Measurements from ENCODE around the gene AFM.

The AFM gene

GRCh38 chr4:73435984-73436383 is 45.6 kb upstream of the AFM start, which contains the start of gene AFP:
Gene AFP (plus strand): TSS chr4:73436221. CDS start chr4:73436263, 42 bp downstream.
- Mint-ChIP-seq H3K9me3 (no peaks in the 10 kb centered on the region), H3K36me3 (ENCODE audit: low read depth) (no peaks in the 10 kb centered on the region), H3K27me3 (ENCODE audit: low read depth, poor library complexity) (no peaks in the 10 kb centered on the region), H3K27ac (no peak within 1 kb of the TSS), H3K4me3 (no peak within 1 kb of the TSS), H3K4me1 (no peaks in the 10 kb centered on the region)
- no peak for DNase-seq
- TF ChIP-seq CTCF (IDR thresholded peaks at IDR 0.05), result no peak

DNA sequence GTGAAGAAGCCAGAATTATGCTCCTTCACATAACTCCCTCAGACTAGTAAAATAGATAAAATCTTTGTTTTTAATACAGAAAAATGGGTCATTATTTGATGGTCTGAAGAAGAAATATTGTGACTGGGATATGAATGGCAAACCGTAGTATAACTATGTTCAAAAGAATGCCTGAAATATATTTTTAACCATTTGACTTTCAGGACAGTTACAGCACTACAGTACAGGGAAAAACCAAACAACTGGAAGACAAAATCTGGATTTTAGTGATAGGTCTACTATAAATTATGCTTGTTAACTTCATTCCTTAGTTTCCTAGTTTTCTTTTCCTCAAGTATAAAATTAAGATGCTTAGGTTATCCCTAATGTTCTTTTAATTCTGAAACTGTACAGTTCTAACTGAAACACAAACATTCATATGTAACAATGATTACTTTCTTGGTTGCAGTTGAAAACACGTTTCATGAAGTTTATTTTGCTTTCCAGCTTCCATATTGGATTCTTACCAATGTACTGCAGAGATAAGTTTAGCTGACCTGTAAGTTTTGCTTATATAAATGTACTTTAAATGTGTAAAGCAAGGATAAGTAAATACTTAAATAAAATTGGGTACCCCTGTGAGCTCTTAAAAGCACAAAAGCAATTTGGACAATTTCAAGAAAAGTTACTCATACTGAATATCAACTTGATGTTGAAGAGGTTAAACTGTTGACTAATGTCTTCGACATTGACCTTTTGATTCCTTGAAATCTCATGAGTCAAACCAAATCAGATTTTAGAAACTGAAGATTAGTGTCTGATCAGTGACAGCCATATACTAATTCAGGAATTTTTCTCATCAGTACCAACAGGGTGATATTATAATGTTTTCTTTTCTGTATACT is 44.6 kb upstream of the AFM start:
- H3K9me3 Mint-ChIP-seq, result no peaks in the 10 kb centered on the region
- H3K27me3 Mint-ChIP-seq (ENCODE audit: low read depth, poor library complexity), result no peaks in the 10 kb centered on the region
- H3K36me3 Mint-ChIP-seq (ENCODE audit: low read depth), result no peaks in the 10 kb centered on the region
- no peak for TF ChIP-seq CTCF (IDR thresholded peaks at IDR 0.05)
- H3K4me3 Mint-ChIP-seq, result no peak overlapping the region
- DNase-seq, result no peak
- no peak overlapping the region for H3K27ac Mint-ChIP-seq
- no peaks in the 10 kb centered on the region for H3K4me1 Mint-ChIP-seq

DNA sequence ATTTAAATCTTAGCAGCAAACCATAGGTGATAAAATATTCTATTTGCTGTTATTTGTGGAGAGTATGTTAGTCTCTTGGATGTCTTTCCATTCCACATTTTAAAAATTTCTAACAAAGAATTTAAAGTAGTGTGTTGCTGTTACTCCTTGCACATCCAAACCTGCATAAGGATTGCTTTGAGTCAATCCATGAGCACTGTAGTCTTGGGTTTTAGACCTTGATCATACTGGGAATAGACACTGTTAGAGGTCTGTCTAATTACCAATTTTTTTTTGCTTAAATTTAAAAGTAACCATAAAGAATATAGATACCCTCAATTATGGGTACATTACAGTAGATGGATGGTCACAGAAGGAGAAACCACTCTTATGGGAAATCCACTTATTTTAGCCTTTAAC is 44.0 kb upstream of the AFM start:
- Mint-ChIP-seq H3K4me3 (no peak overlapping the region), H3K27ac (no peak overlapping the region), H3K9me3 (no peaks in the 10 kb centered on the region), H3K36me3 (ENCODE audit: low read depth) (no peaks in the 10 kb centered on the region), H3K27me3 (ENCODE audit: low read depth, poor library complexity) (no peaks in the 10 kb centered on the region), H3K4me1 (no peaks in the 10 kb centered on the region)
- TF ChIP-seq CTCF (IDR thresholded peaks at IDR 0.05), result no peak
- no peak for DNase-seq

GRCh38 chr4:73438048-73438447 is 43.5 kb upstream of the AFM start:
- Mint-ChIP-seq H3K4me3 (no peak overlapping the region), H3K9me3 (no peaks in the 10 kb centered on the region), H3K27ac (no peak overlapping the region), H3K4me1 (no peaks in the 10 kb centered on the region), H3K36me3 (ENCODE audit: low read depth) (no peaks in the 10 kb centered on the region), H3K27me3 (ENCODE audit: low read depth, poor library complexity) (no peaks in the 10 kb centered on the region)
- TF ChIP-seq CTCF (IDR thresholded peaks at IDR 0.05), result no peak
- DNase-seq, result no peak

DNA sequence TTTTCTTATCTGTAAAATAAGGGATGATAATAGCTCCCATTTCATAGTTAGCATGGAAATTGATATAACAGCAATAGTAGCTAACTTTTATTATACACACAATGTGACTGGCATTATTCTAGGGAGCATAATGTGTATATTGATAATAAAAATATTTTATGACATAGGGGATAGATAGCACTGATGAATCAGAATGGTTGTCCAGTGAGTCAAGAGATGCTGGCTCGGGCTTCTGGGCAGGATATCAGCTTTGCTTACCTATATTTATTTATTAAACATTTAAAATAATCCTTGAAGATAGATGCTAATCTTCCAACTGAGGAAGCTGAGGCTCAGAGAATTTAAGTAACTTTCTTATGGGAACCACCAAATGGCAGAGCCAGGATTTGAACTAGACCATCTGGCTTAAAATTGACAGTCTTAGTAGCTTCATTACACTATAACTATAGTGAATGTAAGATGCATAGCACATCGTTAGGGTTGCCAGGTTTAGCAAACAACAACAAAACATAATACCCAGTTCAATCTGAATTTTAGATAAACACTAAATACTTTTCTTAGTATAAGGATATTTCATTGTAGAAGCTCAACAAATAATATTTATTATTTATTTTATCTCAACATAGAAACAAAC is 42.8 kb upstream of the AFM start:
- Mint-ChIP-seq H3K9me3 (no peaks in the 10 kb centered on the region), H3K36me3 (ENCODE audit: low read depth) (no peaks in the 10 kb centered on the region), H3K4me3 (no peak overlapping the region), H3K4me1 (no peaks in the 10 kb centered on the region), H3K27me3 (ENCODE audit: low read depth, poor library complexity) (no peaks in the 10 kb centered on the region), H3K27ac (no peak overlapping the region)
- no peak for TF ChIP-seq CTCF (IDR thresholded peaks at IDR 0.05)
- no peak for DNase-seq

Data from nephron progenitor cell (in vitro differentiated cells).